Small intestine (tissue), 7 donors: Measurements from ENCODE around the gene OR51T1. TPM values are rescaled to one million over a fixed set of nuclear protein-coding genes. Genes with fewer than 3 reads are reported as not detected.

ENCODE experiments used
- DNase-seq, 2 donors: peaks; one replicate each; pipeline versions ENCODE4 v3.0.0 to v3.0.0-alpha.2; 2013
- FAIRE-seq: peaks from 2 replicates; lab custom pipeline; 2012; peaks lifted over from hg19 to GRCh38; lab: Jason Lieb, UNC
- H3K27ac ChIP-seq, 3 donors: one replicate each; pipeline ENCODE4 v1.5.1; 2013; ENCODE audit warnings: low read length in 2 of 3, mild to moderate bottlenecking in 2 of 3, control low read depth in 1 of 3, inconsistent platforms in 1 of 3, low read depth in 1 of 3, moderate library complexity in 1 of 3
- H3K27me3 ChIP-seq, 3 donors: one replicate each; pipeline ENCODE4 v1.6.1; 2013; ENCODE audit warnings: low read length in 3 of 3, inconsistent platforms in 1 of 3; ENCODE audit not compliant: control insufficient read depth in 3 of 3, insufficient read depth in 3 of 3
- H3K36me3 ChIP-seq, 3 donors: one replicate each; pipeline ENCODE4 v1.6.1; 2013; ENCODE audit warnings: low read length in 3 of 3, inconsistent platforms in 1 of 3, low read depth in 1 of 3, mild to moderate bottlenecking in 1 of 3, moderate library complexity in 1 of 3; ENCODE audit not compliant: control insufficient read depth in 3 of 3, insufficient read depth in 2 of 3
- H3K4me1 ChIP-seq, 3 donors: one replicate each; pipeline ENCODE4 v1.6.1; 2013; ENCODE audit warnings: low read length in 2 of 3, inconsistent platforms in 1 of 3, low read depth in 1 of 3, mild to moderate bottlenecking in 1 of 3, moderate library complexity in 1 of 3; ENCODE audit not compliant: control insufficient read depth in 3 of 3, insufficient read depth in 2 of 3
- H3K4me3 ChIP-seq, 3 donors: one replicate each; pipeline ENCODE4 v1.5.1; 2013; ENCODE audit warnings: low read length in 3 of 3, control low read depth in 1 of 3, inconsistent platforms in 1 of 3, low read depth in 1 of 3, mild to moderate bottlenecking in 1 of 3, moderate library complexity in 1 of 3
- H3K9me3 ChIP-seq, 2 donors: one replicate each; pipeline ENCODE4 v1.6.1; 2013; ENCODE audit warnings: low read depth in 1 of 2, low read length in 1 of 2; ENCODE audit not compliant: control insufficient read depth in 2 of 2, insufficient read depth in 1 of 2
- WGBS, 3 donors: extraction: QIAGEN DNeasy Blood & Tissue Kit; methylation state at CpG; one replicate each; pipeline ENCODE4 v1.1.7; 2013; 5-methylcytosine and 5-hydroxymethylcytosine counted together
- polyA plus RNA-seq, 4 donors: library from polyadenylated mRNA; stranded (reverse) in 3 of 4; unstranded in 1 of 4; fragments of 200-250 nt in 3 of 4; fragments of 120-200 nt in 1 of 4; gene quantifications; one replicate each; pipeline versions ENCODE4 v1.2.1 to v1.2.3, GENCODE V29; 2013
- donor health status: healthy with polysubstance abuse.
- donor health status: control.
- donor health status: control.
- donor health status: Bipolar disorder and iron deficiency.
- donor health status: healthy.

Gene OR51T1
- polyA plus RNA-seq, 4 donors, result not detected

- Histone ChIP-seq H3K27ac (no peak overlapping the region), H3K4me3 (no peak overlapping the region), H3K9me3 (no peaks in the 10 kb centered on the region), H3K4me1 (no peaks in the 10 kb centered on the region), H3K36me3 (no peaks in the 10 kb centered on the region), H3K27me3 (no peaks in the 10 kb centered on the region)
- FAIRE-seq, result no peak
- 37 to 41% (median 38%) methylated on average over 1 of the region's 1 CpG for WGBS, 3 donors
- no peak for DNase-seq
Measured at GRCh38 chr11:4865855-4866254, 15.8 kb upstream of the OR51T1 start.

- Histone ChIP-seq H3K27me3 (no peaks in the 10 kb centered on the region), H3K4me1 (no peaks in the 10 kb centered on the region), H3K27ac (no peak overlapping the region), H3K4me3 (no peak overlapping the region), H3K36me3 (no peaks in the 10 kb centered on the region), H3K9me3 (no peaks in the 10 kb centered on the region)
- 77 to 86% (median 82%) methylated on average over 4 of the region's 4 CpGs for WGBS, 3 donors
- FAIRE-seq, result no peak
- no peak for DNase-seq
Measured at GRCh38 chr11:4881188-4881587, 512 bp upstream of the OR51T1 start.

GRCh38 chr11:4882543-4882942, 843 bp downstream of the OR51T1 start:
- H3K4me1 ChIP-seq, result no peaks in the 10 kb centered on the region
- 62 to 77% (median 71%) methylated on average over 5 of the region's 5 CpGs for WGBS, 3 donors
- no peak overlapping the region for H3K27ac ChIP-seq
- no peaks in the 10 kb centered on the region for H3K27me3 ChIP-seq
- no peak overlapping the region for H3K4me3 ChIP-seq
- no peaks in the 10 kb centered on the region for H3K36me3 ChIP-seq
- no peak for FAIRE-seq
- H3K9me3 ChIP-seq, result no peaks in the 10 kb centered on the region
- no peak for DNase-seq

- Histone ChIP-seq H3K27me3 (no peaks in the 10 kb centered on the region), H3K9me3 (no peaks in the 10 kb centered on the region), H3K36me3 (no peaks in the 10 kb centered on the region), H3K4me1 (no peaks in the 10 kb centered on the region), H3K4me3 (no peak overlapping the region), H3K27ac (no peak overlapping the region)
- FAIRE-seq (no peak), DNase-seq (no peak)
- WGBS, 3 donors, result 80 to 84% (median 81%) methylated on average over 3 of the region's 3 CpGs
Measured at GRCh38 chr11:4884361-4884760, 2.7 kb downstream of the OR51T1 start.

- DNase-seq (no peak), FAIRE-seq (no peak)
- Histone ChIP-seq H3K4me1 (no peaks in the 10 kb centered on the region), H3K4me3 (no peak overlapping the region), H3K9me3 (no peaks in the 10 kb centered on the region), H3K36me3 (no peaks in the 10 kb centered on the region), H3K27me3 (no peaks in the 10 kb centered on the region), H3K27ac (no peak overlapping the region)
- WGBS, 3 donors, result 6 to 42% (median 15%) methylated on average over 3 of the region's 3 CpGs
Measured at GRCh38 chr11:4886186-4886585, 4.5 kb downstream of the OR51T1 start.

GRCh38 chr11:4887591-4887990, 5.9 kb downstream of the OR51T1 start:
- Histone ChIP-seq H3K36me3 (no peaks in the 10 kb centered on the region), H3K4me1 (no peaks in the 10 kb centered on the region), H3K9me3 (no peaks in the 10 kb centered on the region), H3K4me3 (no peak overlapping the region), H3K27me3 (no peaks in the 10 kb centered on the region), H3K27ac (no peak overlapping the region)
- FAIRE-seq (no peak), DNase-seq (no peak)
- 0% methylated on average over 1 of the region's 1 CpG for WGBS, 3 donors

- 84 to 88% (median 86%) methylated on average over 2 of the region's 2 CpGs for WGBS, 3 donors
- DNase-seq, result no peak
- Histone ChIP-seq H3K36me3 (no peaks in the 10 kb centered on the region), H3K4me1 (no peaks in the 10 kb centered on the region), H3K4me3 (no peak overlapping the region), H3K27ac (no peak overlapping the region), H3K9me3 (no peaks in the 10 kb centered on the region), H3K27me3 (no peaks in the 10 kb centered on the region)
- FAIRE-seq, result no peak
Measured at GRCh38 chr11:4890279-4890678, 8.6 kb downstream of the OR51T1 start.

GRCh38 chr11:4891996-4892640, 10.4 kb downstream of the OR51T1 start:
- FAIRE-seq, result no peak
- WGBS, 3 donors, result 83 to 100% (median 93%) methylated on average over 1 of the region's 1 CpG
- DNase-seq, result no peak
- no peak overlapping the region for H3K27ac ChIP-seq
- H3K4me1 ChIP-seq, result no peaks in the 10 kb centered on the region
- H3K36me3 ChIP-seq, result no peaks in the 10 kb centered on the region
- H3K27me3 ChIP-seq, result no peaks in the 10 kb centered on the region
- H3K4me3 ChIP-seq, result no peak overlapping the region
- no peaks in the 10 kb centered on the region for H3K9me3 ChIP-seq

- FAIRE-seq, result no peak
Measured at GRCh38 chr11:4903484-4903883, 21.8 kb downstream of the OR51T1 start, which contains the start of gene OR51A7. TSS of gene OR51A7 (plus strand) at chr11:4903783. CDS start at chr11:4907370, 3,587 bp downstream.

More at GRCh38 chr11:4903484-4903883, 21.8 kb downstream of the OR51T1 start, which contains the start of gene OR51A7:
- H3K36me3 ChIP-seq, result no peaks in the 10 kb centered on the region
- no peaks in the 10 kb centered on the region for H3K27me3 ChIP-seq
- H3K9me3 ChIP-seq, result no peaks in the 10 kb centered on the region
- H3K27ac ChIP-seq, result no peak within 1 kb of the TSS
- DNase-seq, result no peak
- no peaks in the 10 kb centered on the region for H3K4me1 ChIP-seq
- H3K4me3 ChIP-seq, result no peak within 1 kb of the TSS
